HepG2 (cell line): Measurements from ENCODE around the gene TFF1. TPM values are rescaled to one million over a fixed set of nuclear protein-coding genes. Genes with fewer than 3 reads are reported as not detected.

Source experiments
- ATAC-seq: fragments of 200-7000 bp; cut with Tn5 transposase; 3 replicates; pipeline ENCODE4 v1.9.1; 2020; ENCODE audit warnings: mild to moderate bottlenecking, moderate library complexity
- BruUV-seq: library from RNA; stranded (reverse); fragments of 400-500 nt; replicated peaks from 2 replicates; lab custom pipeline; 2021; lab: Mats Ljungman, UMichigan
- CTCF ChIA-PET: fragments of 300-600 bp; formaldehyde crosslinking; extraction: SDS; loops from one replicate; lab custom pipeline; 2021; ENCODE audit warnings: low total read pairs, inconsistent platforms, low intra/inter-chr PET ratio; lab: Yijun Ruan, JAX
- POLR2A ChIA-PET: fragments of 350-600 bp; sonication (Branson Sonifier 250); formaldehyde crosslinking; loops from one replicate; lab custom pipeline; 2020; ENCODE audit warnings: antibody characterized with exemption, inconsistent platforms; lab: Yijun Ruan, JAX
- DNase-seq: peaks from one replicate; pipeline ENCODE4 v3.0.0-alpha.2; 2015; ENCODE audit warnings: low spot score
- FAIRE-seq: peaks from 3 replicates; lab custom pipeline; 2011; peaks lifted over from hg19 to GRCh38; lab: Jason Lieb, UNC
- H2AFZ ChIP-seq: one replicate; pipeline ENCODE4 v1.6.1; 2011; ENCODE audit warnings: low read length, inconsistent platforms
- H3K27ac ChIP-seq: fragments of 300-600 bp; 3 replicates; pipeline ENCODE4 v1.8.0; 2011; ENCODE audit warnings: mixed run types, mild to moderate bottlenecking, mixed read lengths, low read length, inconsistent platforms; ENCODE audit not compliant: insufficient read depth; ENCODE audit errors: extremely low read length
- H3K27me3 ChIP-seq, 2 experiments: fragments of 200-600 bp in 1 of 2; 2 replicates in 1 of 2; 3 replicates in 1 of 2; pipeline versions ENCODE4 v1.6.0 to v1.8.0; 2011; ENCODE audit warnings: low read length in 2 of 2, mild to moderate bottlenecking in 2 of 2, moderate library complexity in 2 of 2, inconsistent platforms in 1 of 2; ENCODE audit not compliant: insufficient read depth in 2 of 2, control insufficient read depth in 1 of 2
- H3K36me3 ChIP-seq, 2 experiments: fragments of 200-600 bp in 1 of 2; replicated peaks in 1 of 2; 2 replicates in 1 of 2; 3 replicates in 1 of 2; pipeline versions ENCODE4 v1.5.1 to v1.8.0; 2011; ENCODE audit warnings: low read length in 2 of 2, inconsistent platforms in 1 of 2; ENCODE audit not compliant: insufficient read depth in 2 of 2, control insufficient read depth in 1 of 2
- H3K4me1 ChIP-seq: 2 replicates; pipeline ENCODE4 v1.5.1; 2012; ENCODE audit warnings: low read length, inconsistent platforms; ENCODE audit not compliant: insufficient read depth
- H3K4me2 ChIP-seq: 2 replicates; pipeline ENCODE4 v1.6.0; 2011; ENCODE audit warnings: low read depth, low read length, inconsistent platforms
- H3K4me3 ChIP-seq, 3 experiments: fragments of 200-600 bp in 1 of 3; sonication (generic), shearing (Covaris generic) in 1 of 3; replicated peaks in 1 of 3; 2 replicates each; pipeline ENCODE4 v1.5.1; 2011 to 2016; ENCODE audit warnings: low read length in 3 of 3, inconsistent platforms in 2 of 3, low read depth in 2 of 3, mild to moderate bottlenecking in 2 of 3, control low read depth in 1 of 3, mixed read lengths in 1 of 3; ENCODE audit not compliant: insufficient read depth in 1 of 3
- H3K79me2 ChIP-seq: one replicate; pipeline ENCODE4 v1.6.1; 2011; ENCODE audit warnings: low read length, inconsistent platforms; ENCODE audit not compliant: insufficient read depth
- H3K9ac ChIP-seq: 2 replicates; pipeline ENCODE4 v1.6.0; 2011; ENCODE audit warnings: mild to moderate bottlenecking, low read depth, low read length, inconsistent platforms; ENCODE audit not compliant: insufficient read depth
- H3K9me3 ChIP-seq: 2 replicates; pipeline ENCODE4 v1.5.1; 2012; ENCODE audit warnings: mild to moderate bottlenecking, low read length
- H4K20me1 ChIP-seq: 2 replicates; pipeline ENCODE4 v1.6.0; 2011; ENCODE audit warnings: inconsistent platforms, mild to moderate bottlenecking, low read length, moderate library complexity; ENCODE audit not compliant: insufficient read depth
- BCL6 ChIP-seq: IDR thresholded peaks from 2 replicates; pipeline ENCODE4 v1.6.1; 2016; ENCODE audit warnings: missing genetic modification reagents, missing compliant biosample characterization
- CCAR2 ChIP-seq: fragments of 200-400 bp; formaldehyde crosslinking; optimal IDR thresholded peaks from 2 replicates; pipeline ENCODE3; 2018; ENCODE audit warnings: low read depth, mild to moderate bottlenecking, low read length, moderate library complexity
- HNRNPL ChIP-seq: fragments of 200-400 bp; formaldehyde crosslinking; IDR thresholded peaks from 2 replicates; pipeline ENCODE4 v1.6.1; 2017; ENCODE audit warnings: mild to moderate bottlenecking, low read depth, low read length
- MYC ChIP-seq: sonication (generic); formaldehyde crosslinking; IDR thresholded peaks from 2 replicates; pipeline ENCODE4 v1.9.0; 2021; ENCODE audit warnings: missing genetic modification reagents, borderline replicate concordance
- NONO ChIP-seq, 2 experiments: fragments of 450-650 bp in 1 of 2; sonication (generic) in 1 of 2; formaldehyde crosslinking in 1 of 2; IDR thresholded peaks in 1 of 2; conservative IDR thresholded peaks in 1 of 2; 2 replicates each; pipeline versions ENCODE4 v1.6.1 to v1.8.0; 2017 to 2022; ENCODE audit warnings: mild to moderate bottlenecking in 1 of 2, missing genetic modification reagents in 1 of 2, moderate library complexity in 1 of 2
- PAWR ChIP-seq: sonication (generic); formaldehyde crosslinking; IDR thresholded peaks from 2 replicates; pipeline ENCODE4 v1.4.0; 2020; ENCODE audit warnings: missing genetic modification reagents, mild to moderate bottlenecking, borderline replicate concordance
- REST ChIP-seq, 2 experiments: IDR thresholded peaks; 2 replicates each; pipeline ENCODE4 v1.6.1; 2011 to 2012; ENCODE audit warnings: low read length in 2 of 2, borderline replicate concordance in 1 of 2, low read depth in 1 of 2, mild to moderate bottlenecking in 1 of 2, moderate library complexity in 1 of 2
- REXO4 ChIP-seq: sonication (generic); formaldehyde crosslinking; IDR thresholded peaks from 2 replicates; pipeline ENCODE4 v1.8.0; 2022; ENCODE audit warnings: missing genetic modification reagents, mild to moderate bottlenecking, borderline replicate concordance
- SKI ChIP-seq: fragments of 450-650 bp; IDR thresholded peaks from one replicate; pipeline ENCODE4 v1.6.1; 2018; ENCODE audit warnings: mild to moderate bottlenecking; ENCODE audit not compliant: partially characterized antibody
- TCF12 ChIP-seq, 2 experiments: fragments of 450-650 bp in 1 of 2; sonication (generic) in 1 of 2; formaldehyde crosslinking in 1 of 2; IDR thresholded peaks; 2 replicates each; pipeline versions ENCODE4 v1.6.1 to v1.8.0; 2017 to 2022; ENCODE audit warnings: antibody characterized with exemption in 1 of 2, mild to moderate bottlenecking in 1 of 2, missing genetic modification reagents in 1 of 2, moderate library complexity in 1 of 2
- THAP7 ChIP-seq: sonication (generic); formaldehyde crosslinking; IDR thresholded peaks from 2 replicates; pipeline ENCODE4 v1.8.1; 2023; ENCODE audit warnings: mild to moderate bottlenecking, missing genetic modification reagents
- TOPORS ChIP-seq: sonication (generic); formaldehyde crosslinking; IDR thresholded peaks from 2 replicates; pipeline ENCODE4 v1.8.0; 2023; ENCODE audit warnings: mild to moderate bottlenecking, missing genetic modification reagents
- ZFP1 ChIP-seq: IDR thresholded peaks from 2 replicates; pipeline ENCODE4 v1.6.1; 2016
- ZNF317 ChIP-seq: sonication (generic); formaldehyde crosslinking; IDR thresholded peaks from 2 replicates; pipeline ENCODE4 v1.5.0; 2020; ENCODE audit warnings: mild to moderate bottlenecking, missing genetic modification reagents
- ZNF558 ChIP-seq: sonication (generic); formaldehyde crosslinking; IDR thresholded peaks from 2 replicates; pipeline ENCODE4 v1.9.0; 2022; ENCODE audit warnings: mild to moderate bottlenecking, missing genetic modification reagents, borderline replicate concordance
- ZNF577 ChIP-seq: sonication (generic); formaldehyde crosslinking; IDR thresholded peaks from 2 replicates; pipeline ENCODE4 v1.4.0; 2020; ENCODE audit warnings: mild to moderate bottlenecking, low read depth, missing genetic modification reagents, borderline replicate concordance
- ZNF678 ChIP-seq: sonication (generic); formaldehyde crosslinking; IDR thresholded peaks from 2 replicates; pipeline ENCODE4 v1.4.0; 2020; ENCODE audit warnings: mild to moderate bottlenecking, missing genetic modification reagents
- WGBS: methylation state at CpG from one replicate; pipeline ENCODE4 v1.1.6; 2017; ENCODE audit warnings: low lambda C conversion rate; 5-methylcytosine and 5-hydroxymethylcytosine counted together
- in situ Hi-C: cut with HindIII; loops from 2 replicates; pipeline ENCODE4 v1.10.0; 2017; ENCODE audit warnings: low pct_unique_long_range_greater_than_20kb; ENCODE audit not compliant: extremely low pct_ligation_motif_present
- intact Hi-C: fragments of 100-400 bp; cut with micrococcal nuclease; formaldehyde crosslinking; loops from one replicate; pipeline ENCODE4 v1.10.0; 2022; ENCODE audit not compliant: unreplicated experiment
- polyA plus RNA-seq, 8 experiments: library from polyadenylated mRNA; depleted of rRNA in 3 of 8; stranded (reverse) in 7 of 8; unstranded in 1 of 8; fragments of >200 nt; fragmentation: Illumina TruSeq in 4 of 8; extraction: Trizol in 4 of 8; gene quantifications; 2 replicates each; pipeline versions ENCODE4 v1.2.1 to v1.2.3, GENCODE V29; 2011 to 2016; ENCODE audit warnings: low read depth in 4 of 8, missing spikeins in 1 of 8, mixed read lengths in 1 of 8; ENCODE audit not compliant: insufficient read depth in 1 of 8
- total RNA-seq, 5 experiments: library from RNA; depleted of rRNA; stranded (reverse); fragments of >200 nt; fragmentation: Illumina TruSeq; extraction: Trizol; gene quantifications; 2 replicates each; pipeline ENCODE4 v1.2.3, GENCODE V29; 2016; ENCODE audit warnings: low read depth in 1 of 5
- TF ChIP-seq, protein P1 (sequence below): sonication (generic); formaldehyde crosslinking; IDR thresholded peaks from 2 replicates; pipeline ENCODE4 v1.5.0; 2020; ENCODE audit warnings: missing genetic modification reagents

Gene TFF1
- total and polyA plus RNA-seq, 2 of the 13 experiments (the other 11 are each of a cell fraction or from before 2014, with no cell fraction given) = 0.24 to 19.4 TPM

- H3K27ac ChIP-seq = no peak overlapping the region
- DNase-seq = no peak
- H2AFZ ChIP-seq = no peak overlapping the region
- POLR2A ChIA-PET = no interaction called here
- no peak overlapping the region for H3K4me2 ChIP-seq
- intact Hi-C loops = no loop called here
- peaks cover 19% of the 10 kb centered on the region for H3K4me1 ChIP-seq
- in situ Hi-C loops = no loop called here
- no peak overlapping the region for H3K4me3 ChIP-seq
- no peaks in the 10 kb centered on the region for H3K79me2 ChIP-seq
- H3K27me3 ChIP-seq = peaks cover 1 to 9% of the 10 kb centered on the region in 2 experiments; a peak in 4 of 5 replicates
- no peaks in the 10 kb centered on the region for H4K20me1 ChIP-seq
- no TSS peak for BruUV-seq
- no peak overlapping the region for H3K9ac ChIP-seq
- no peak for ATAC-seq
- H3K36me3 ChIP-seq = no peaks in the 10 kb centered on the region
- TF ChIP-seq ZNF558 = no peak
- no peak for TF ChIP-seq CCAR2
- no peak for TF ChIP-seq THAP7
- no peak for TF ChIP-seq SKI
- no peak for TF ChIP-seq NONO (IDR thresholded peaks at IDR 0.05)
- no peak for TF ChIP-seq NONO (CRISPR knock-in tag; conservative IDR thresholded peaks at IDR 0.05)
- no peak for TF ChIP-seq PAWR (CRISPR knock-in tag)
- no peak for TF ChIP-seq TOPORS (CRISPR knock-in tag)
- TF ChIP-seq ZFP1 (CRISPR knock-in tag) = no peak
- TF ChIP-seq TCF12 (IDR thresholded peaks at IDR 0.05) = no peak
- TF ChIP-seq TCF12 (CRISPR knock-in tag; IDR thresholded peaks at IDR 0.05) = no peak
- no peak for TF ChIP-seq HNRNPL
- TF ChIP-seq MYC (CRISPR knock-in tag) = no peak
- TF ChIP-seq ZNF577 (CRISPR knock-in tag) = no peak
- no peak for TF ChIP-seq REXO4 (CRISPR knock-in tag)
- TF ChIP-seq BCL6 (CRISPR knock-in tag) = no peak
- TF ChIP-seq, protein P1, sequence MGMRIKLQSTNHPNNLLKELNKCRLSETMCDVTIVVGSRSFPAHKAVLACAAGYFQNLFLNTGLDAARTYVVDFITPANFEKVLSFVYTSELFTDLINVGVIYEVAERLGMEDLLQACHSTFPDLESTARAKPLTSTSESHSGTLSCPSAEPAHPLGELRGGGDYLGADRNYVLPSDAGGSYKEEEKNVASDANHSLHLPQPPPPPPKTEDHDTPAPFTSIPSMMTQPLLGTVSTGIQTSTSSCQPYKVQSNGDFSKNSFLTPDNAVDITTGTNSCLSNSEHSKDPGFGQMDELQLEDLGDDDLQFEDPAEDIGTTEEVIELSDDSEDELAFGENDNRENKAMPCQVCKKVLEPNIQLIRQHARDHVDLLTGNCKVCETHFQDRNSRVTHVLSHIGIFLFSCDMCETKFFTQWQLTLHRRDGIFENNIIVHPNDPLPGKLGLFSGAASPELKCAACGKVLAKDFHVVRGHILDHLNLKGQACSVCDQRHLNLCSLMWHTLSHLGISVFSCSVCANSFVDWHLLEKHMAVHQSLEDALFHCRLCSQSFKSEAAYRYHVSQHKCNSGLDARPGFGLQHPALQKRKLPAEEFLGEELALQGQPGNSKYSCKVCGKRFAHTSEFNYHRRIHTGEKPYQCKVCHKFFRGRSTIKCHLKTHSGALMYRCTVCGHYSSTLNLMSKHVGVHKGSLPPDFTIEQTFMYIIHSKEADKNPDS = no peak
- TF ChIP-seq ZNF317 (CRISPR knock-in tag) = no peak
- no peak for TF ChIP-seq ZNF678
- TF ChIP-seq REST (IDR thresholded peaks at IDR 0.05; ENCODE audit: borderline replicate concordance in 1 of 2, low read depth in 1 of 2, low read length in 2 of 2) = no peak
- FAIRE-seq = no peak
- no peaks in the 10 kb centered on the region for H3K9me3 ChIP-seq
- 41% methylated on average over 5 of the region's 5 CpGs for WGBS
- CTCF ChIA-PET = no interaction called here
Measured at GRCh38 chr21:42412636-42412933, 46.2 kb upstream of the TFF1 start.
